GM12878 (cell line): Measurements from ENCODE around the gene MRPL1. TPM values are rescaled to one million over a fixed set of nuclear protein-coding genes. Genes with fewer than 3 reads are reported as not detected.

ENCODE experiments used
- ATAC-seq: fragments of 200-7000 bp; cut with Tn5 transposase; 3 replicates; pipeline ENCODE4 v1.9.1; 2020; ENCODE audit warnings: mild to moderate bottlenecking, moderate library complexity
- BruUV-seq: library from RNA; stranded (reverse); fragments of 400-500 nt; replicated peaks from 2 replicates; lab custom pipeline; 2021; lab: Mats Ljungman, UMichigan
- CTCF ChIA-PET: fragments of 300-600 bp; sonication (Branson Sonifier 250); formaldehyde crosslinking; extraction: SDS; loops from one replicate; lab custom pipeline; 2021; ENCODE audit warnings: inconsistent platforms; lab: Yijun Ruan, JAX
- POLR2A ChIA-PET: fragments of 350-600 bp; formaldehyde crosslinking; extraction: SDS; loops from one replicate; lab custom pipeline; 2021; ENCODE audit warnings: inconsistent platforms; lab: Charles Lee
- RAD21 ChIA-PET: fragments of 300-600 bp; sonication (Branson Sonifier 250); formaldehyde crosslinking; loops from one replicate; lab custom pipeline; 2023; ENCODE audit warnings: antibody characterized with exemption; ENCODE audit not compliant: unreplicated experiment; lab: Charles Lee
- SMC1A ChIA-PET: fragments of 300-600 bp; sonication (Branson Sonifier 250); formaldehyde crosslinking; loops from one replicate; lab custom pipeline; 2023; ENCODE audit not compliant: unreplicated experiment, uncharacterized antibody; lab: Charles Lee
- DNase-seq: peaks from one replicate; pipeline ENCODE4 v3.0.0-alpha.2; 2011; ENCODE audit warnings: low read depth, low spot score
- FAIRE-seq: peaks from 3 replicates; lab custom pipeline; 2011; peaks lifted over from hg19 to GRCh38; lab: Jason Lieb, UNC
- H2AFZ ChIP-seq: 2 replicates; pipeline ENCODE4 v1.6.0; 2011; ENCODE audit warnings: low read depth, low read length, control low read depth; ENCODE audit not compliant: control insufficient read depth
- H3K27ac ChIP-seq: 2 replicates; pipeline ENCODE4 v1.5.1; 2011; ENCODE audit warnings: control low read depth; ENCODE audit not compliant: control insufficient read depth, insufficient read depth
- H3K27me3 ChIP-seq, 2 experiments: replicated peaks in 1 of 2; 2 replicates each; pipeline versions ENCODE4 v1.6.0 to v1.6.1; 2011; ENCODE audit warnings: low read length in 1 of 2; ENCODE audit not compliant: control insufficient read depth in 2 of 2, insufficient read depth in 2 of 2
- H3K36me3 ChIP-seq, 2 experiments: 2 replicates each; pipeline ENCODE4 v1.5.1; 2011; ENCODE audit warnings: low read length in 1 of 2; ENCODE audit not compliant: control insufficient read depth in 2 of 2, insufficient read depth in 2 of 2
- H3K4me1 ChIP-seq: 2 replicates; pipeline ENCODE4 v1.6.1; 2011; ENCODE audit warnings: mild to moderate bottlenecking, low read length, moderate library complexity, mixed read lengths; ENCODE audit not compliant: control insufficient read depth, insufficient read depth
- H3K4me2 ChIP-seq: 2 replicates; pipeline ENCODE4 v1.6.0; 2011; ENCODE audit warnings: control low read depth; ENCODE audit not compliant: control insufficient read depth, insufficient read depth
- H3K4me3 ChIP-seq: fragments of 200-600 bp; sonication (generic); 2 replicates; pipeline ENCODE4 v1.5.1; 2016
- H3K79me2 ChIP-seq: 2 replicates; pipeline ENCODE4 v1.6.0; 2011; ENCODE audit warnings: low read length; ENCODE audit not compliant: control insufficient read depth, insufficient read depth
- H3K9ac ChIP-seq: 2 replicates; pipeline ENCODE4 v1.8.0; 2011; ENCODE audit warnings: low read length, control low read depth, mixed read lengths; ENCODE audit not compliant: control insufficient read depth, insufficient read depth
- H3K9me3 ChIP-seq: replicated peaks from 3 replicates; pipeline ENCODE4 v1.5.1; 2011; ENCODE audit warnings: mild to moderate bottlenecking, low read length; ENCODE audit not compliant: control insufficient read depth, insufficient read depth
- H4K20me1 ChIP-seq: 2 replicates; pipeline ENCODE4 v1.6.0; 2011; ENCODE audit not compliant: control insufficient read depth, insufficient read depth
- CHD2 ChIP-seq: IDR thresholded peaks from 2 replicates; pipeline ENCODE4 v1.6.1; 2011; ENCODE audit warnings: low read depth, low read length, improper control_type of control experiment, borderline replicate concordance
- E2F4 ChIP-seq: IDR thresholded peaks from 2 replicates; pipeline ENCODE4 v1.6.1; 2012; ENCODE audit warnings: low read depth, low read length, improper control_type of control experiment
- EED ChIP-seq: sonication (generic); IDR thresholded peaks from 2 replicates; pipeline ENCODE4 v1.6.1; 2016; ENCODE audit warnings: antibody characterized with exemption, low read depth
- MXI1 ChIP-seq: fragments of 150-350 bp; IDR thresholded peaks from 2 replicates; pipeline ENCODE4 v1.6.1; 2011; ENCODE audit warnings: low read depth, mild to moderate bottlenecking, inconsistent platforms, low read length, improper control_type of control experiment
- NFIC ChIP-seq: IDR thresholded peaks from 2 replicates; pipeline ENCODE4 v1.6.1; 2012; ENCODE audit warnings: low read depth, mild to moderate bottlenecking, inconsistent platforms, low read length, moderate library complexity
- RAD21 ChIP-seq: IDR thresholded peaks from 2 replicates; pipeline ENCODE4 v1.6.1; 2011; ENCODE audit warnings: mild to moderate bottlenecking, low read depth, low read length, moderate library complexity; ENCODE audit not compliant: insufficient read depth
- RBBP5 ChIP-seq: fragments of 200-600 bp; sonication (generic); conservative IDR thresholded peaks from 2 replicates; pipeline ENCODE4 v1.6.1; 2016
- RUNX3 ChIP-seq: IDR thresholded peaks from 2 replicates; pipeline ENCODE4 v1.6.1; 2012; ENCODE audit warnings: low read length, inconsistent platforms
- SMC3 ChIP-seq: IDR thresholded peaks from 2 replicates; pipeline ENCODE4 v1.6.1; 2011; ENCODE audit warnings: low read length, improper control_type of control experiment, borderline replicate concordance
- SPI1 ChIP-seq: IDR thresholded peaks from 2 replicates; pipeline ENCODE4 v1.6.1; 2011; ENCODE audit warnings: low read depth, mild to moderate bottlenecking, low read length, moderate library complexity, borderline replicate concordance; ENCODE audit not compliant: insufficient read depth
- ZNF384 ChIP-seq: IDR thresholded peaks from 2 replicates; pipeline ENCODE4 v1.6.1; 2012; ENCODE audit warnings: low read depth, mild to moderate bottlenecking, low read length, improper control_type of control experiment, borderline replicate concordance
- ZSCAN29 ChIP-seq: fragments of 450-650 bp; IDR thresholded peaks from 2 replicates; pipeline ENCODE4 v1.6.1; 2017; ENCODE audit warnings: mild to moderate bottlenecking, moderate library complexity
- in situ Hi-C: fragments of 300-500 bp; cut with MboI; formaldehyde crosslinking; loops from 9 replicates; pipeline ENCODE4 v1.14.3; 2018; ENCODE audit warnings: mixed read lengths
- intact Hi-C: fragments of 100-400 bp; cut with micrococcal nuclease; formaldehyde crosslinking; loops from one replicate; pipeline ENCODE4 v1.14.2; 2022; ENCODE audit not compliant: unreplicated experiment
- polyA plus RNA-seq, 11 experiments: library from polyadenylated mRNA; depleted of rRNA in 4 of 11; unstranded in 6 of 11; stranded (reverse) in 5 of 11; fragments of >200 nt; fragmentation: Nextera tagmentation in 4 of 11; fragmentation: Illumina TruSeq in 1 of 11; extraction: Ambion mirVana in 4 of 11; extraction: Trizol in 1 of 11; gene quantifications; 1 replicate in 1 of 11; 2 replicates in 10 of 11; pipeline versions ENCODE4 v1.2.1 to v1.2.3, GENCODE V29; 2011 to 2016; ENCODE audit warnings: inconsistent platforms in 2 of 11, missing spikeins in 2 of 11, low read depth in 1 of 11
- total RNA-seq, 4 experiments: library from RNA; depleted of rRNA in 3 of 4; stranded (reverse); fragments of >200 nt in 3 of 4; fragmentation: Illumina TruSeq in 1 of 4; extraction: Trizol in 1 of 4; gene quantifications; 2 replicates each; pipeline versions ENCODE4 v1.2.1 to v1.2.3, GENCODE V29; 2013 to 2021
- TF ChIP-seq, protein P1 (sequence below), 3 experiments: IDR thresholded peaks in 2 of 3; conservative IDR thresholded peaks in 1 of 3; 2 replicates each; pipeline ENCODE4 v1.5.1; 2011; ENCODE audit warnings: low read depth in 3 of 3, low read length in 3 of 3, mild to moderate bottlenecking in 3 of 3, control low read depth in 2 of 3, moderate library complexity in 2 of 3, inconsistent platforms in 1 of 3, mixed read lengths in 1 of 3; ENCODE audit not compliant: control insufficient read depth in 2 of 3, insufficient read depth in 1 of 3; ENCODE audit errors: extremely low read depth in 1 of 3
- TF ChIP-seq, protein P2 (sequence below): fragments of 450-650 bp; IDR thresholded peaks from 2 replicates; pipeline ENCODE4 v1.6.1; 2017; ENCODE audit warnings: mild to moderate bottlenecking, low read depth, inconsistent platforms; ENCODE audit not compliant: poor library complexity, severe bottlenecking

MRPL1 gene
- total and polyA plus RNA-seq, 10 of the 15 experiments (the other 5 are each of a cell fraction or from before 2014, with no cell fraction given): 20.2 to 35.7 (median 28.2) TPM

DNA sequence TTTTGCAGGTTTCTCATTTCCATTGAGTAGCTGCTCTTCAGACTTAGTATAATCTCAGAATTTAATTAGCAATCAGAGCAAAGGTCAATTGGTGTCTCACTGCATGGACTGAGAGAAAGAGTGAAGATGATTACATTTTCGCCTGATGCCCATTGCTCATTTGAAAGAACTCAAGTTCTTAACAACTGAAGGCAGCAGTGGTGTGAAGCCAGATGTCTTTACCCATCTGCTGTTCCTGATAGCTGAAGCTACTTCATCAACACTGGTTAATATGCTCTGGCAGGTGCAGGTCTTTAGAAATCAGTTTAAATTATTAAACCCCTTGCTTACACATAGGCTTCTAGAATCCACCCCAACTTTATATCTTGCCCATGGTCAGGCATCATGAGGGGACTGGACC is 130.0 kb downstream of the MRPL1 start (continued):
- no peak for TF ChIP-seq E2F4
- TF ChIP-seq, all 136 proteins: peak for 0

GRCh38 chr4:77994194-77994721 is 131.6 kb downstream of the MRPL1 start:
- no TSS peak for BruUV-seq
- Histone ChIP-seq H3K4me3 (no peak overlapping the region), H3K27ac (no peak overlapping the region)
- TF ChIP-seq SPI1: no peak
- TF ChIP-seq CHD2: no peak
- no peak for TF ChIP-seq NFIC
- no peak for TF ChIP-seq RUNX3
- no peak for TF ChIP-seq EED
- peak; percentile 42; the same call in 1 of the 2 replicates for TF ChIP-seq RAD21
- TF ChIP-seq MXI1: no peak
- TF ChIP-seq ZSCAN29: no peak
- peak; percentile 31; the same call in 1 of the 2 replicates for TF ChIP-seq SMC3
- TF ChIP-seq RBBP5: no peak
- TF ChIP-seq, protein P1, sequence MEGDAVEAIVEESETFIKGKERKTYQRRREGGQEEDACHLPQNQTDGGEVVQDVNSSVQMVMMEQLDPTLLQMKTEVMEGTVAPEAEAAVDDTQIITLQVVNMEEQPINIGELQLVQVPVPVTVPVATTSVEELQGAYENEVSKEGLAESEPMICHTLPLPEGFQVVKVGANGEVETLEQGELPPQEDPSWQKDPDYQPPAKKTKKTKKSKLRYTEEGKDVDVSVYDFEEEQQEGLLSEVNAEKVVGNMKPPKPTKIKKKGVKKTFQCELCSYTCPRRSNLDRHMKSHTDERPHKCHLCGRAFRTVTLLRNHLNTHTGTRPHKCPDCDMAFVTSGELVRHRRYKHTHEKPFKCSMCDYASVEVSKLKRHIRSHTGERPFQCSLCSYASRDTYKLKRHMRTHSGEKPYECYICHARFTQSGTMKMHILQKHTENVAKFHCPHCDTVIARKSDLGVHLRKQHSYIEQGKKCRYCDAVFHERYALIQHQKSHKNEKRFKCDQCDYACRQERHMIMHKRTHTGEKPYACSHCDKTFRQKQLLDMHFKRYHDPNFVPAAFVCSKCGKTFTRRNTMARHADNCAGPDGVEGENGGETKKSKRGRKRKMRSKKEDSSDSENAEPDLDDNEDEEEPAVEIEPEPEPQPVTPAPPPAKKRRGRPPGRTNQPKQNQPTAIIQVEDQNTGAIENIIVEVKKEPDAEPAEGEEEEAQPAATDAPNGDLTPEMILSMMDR (IDR thresholded peaks at IDR 0.05 in 2 of 3, conservative IDR thresholded peaks at IDR 0.05 in 1 of 3; ENCODE audit: control insufficient read depth in 2 of 3, extremely low read depth in 1 of 3, insufficient read depth in 1 of 3, low read depth in 3 of 3, low read length in 3 of 3): peak; percentile 29 to 42 (median 38); a peak in 4 of 6 replicates
- peak; percentile 33; the same call in 1 of the 2 replicates for TF ChIP-seq ZNF384
- TF ChIP-seq, protein P2, sequence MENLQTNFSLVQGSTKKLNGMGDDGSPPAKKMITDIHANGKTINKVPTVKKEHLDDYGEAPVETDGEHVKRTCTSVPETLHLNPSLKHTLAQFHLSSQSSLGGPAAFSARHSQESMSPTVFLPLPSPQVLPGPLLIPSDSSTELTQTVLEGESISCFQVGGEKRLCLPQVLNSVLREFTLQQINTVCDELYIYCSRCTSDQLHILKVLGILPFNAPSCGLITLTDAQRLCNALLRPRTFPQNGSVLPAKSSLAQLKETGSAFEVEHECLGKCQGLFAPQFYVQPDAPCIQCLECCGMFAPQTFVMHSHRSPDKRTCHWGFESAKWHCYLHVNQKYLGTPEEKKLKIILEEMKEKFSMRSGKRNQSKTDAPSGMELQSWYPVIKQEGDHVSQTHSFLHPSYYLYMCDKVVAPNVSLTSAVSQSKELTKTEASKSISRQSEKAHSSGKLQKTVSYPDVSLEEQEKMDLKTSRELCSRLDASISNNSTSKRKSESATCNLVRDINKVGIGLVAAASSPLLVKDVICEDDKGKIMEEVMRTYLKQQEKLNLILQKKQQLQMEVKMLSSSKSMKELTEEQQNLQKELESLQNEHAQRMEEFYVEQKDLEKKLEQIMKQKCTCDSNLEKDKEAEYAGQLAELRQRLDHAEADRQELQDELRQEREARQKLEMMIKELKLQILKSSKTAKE: no peak
- TF ChIP-seq, all 136 proteins: peak for 4
- POLR2A ChIA-PET: no interaction called here
- CTCF ChIA-PET: interaction anchor here (1.1 to 2.3 kb wide), 8 partner anchors 9 to 606 kb away, joined by 3 to 11 read pairs (median 4); no protein-coding TSS in a partner anchor
- SMC1A ChIA-PET: interaction anchor here (0.6 to 1.6 kb wide), 6 partner anchors 15 to 431 kb away, joined by 3 to 4 read pairs (median 3); no protein-coding TSS in a partner anchor
- no peak overlapping the region for H3K9ac ChIP-seq
- H3K27me3 ChIP-seq: peaks cover 0 to 2% of the 10 kb centered on the region in 2 experiments; a peak in 1 of 4 replicates
- DNase-seq (no peak), FAIRE-seq (no peak), ATAC-seq (peak; percentile 93)
- intact Hi-C loops (no loop called here), in situ Hi-C loops (no loop called here)
- no peaks in the 10 kb centered on the region for H3K79me2 ChIP-seq
- no peak overlapping the region for H3K4me2 ChIP-seq
- H4K20me1 ChIP-seq: no peaks in the 10 kb centered on the region
- H3K9me3 ChIP-seq: no peaks in the 10 kb centered on the region
- H2AFZ ChIP-seq: no peak overlapping the region
- H3K4me1 ChIP-seq: no peaks in the 10 kb centered on the region
- RAD21 ChIA-PET: interaction anchor here (1.0 to 1.6 kb wide), 3 partner anchors 54 to 606 kb away, joined by 3 to 5 read pairs (median 4); partner anchors contain the start of gene FRAS1
- H3K36me3 ChIP-seq: no peaks in the 10 kb centered on the region
